ENCODE measurements around the gene IZUMO4. TPM values are rescaled to one million over a fixed set of nuclear protein-coding genes. Genes with fewer than 3 reads are reported as not detected.

Gene IZUMO4
- total RNA-seq, 1 donor from 2014 or later: 5.8 TPM

- Mint-ChIP-seq H3K27ac (ENCODE audit: unreplicated experiment) (no peak overlapping the region), H3K27me3 (ENCODE audit: low read depth, unreplicated experiment) (no peaks in the 10 kb centered on the region), H3K36me3 (ENCODE audit: low read depth, unreplicated experiment) (peaks cover 22% of the 10 kb centered on the region), H3K9me3 (ENCODE audit: unreplicated experiment) (no peaks in the 10 kb centered on the region), H3K4me1 (ENCODE audit: low read depth, unreplicated experiment) (no peaks in the 10 kb centered on the region), H3K4me3 (ENCODE audit: unreplicated experiment) (no peak overlapping the region)
- Histone ChIP-seq H3K4me3 (ENCODE audit: insufficient read depth, low read depth, low read length) (no peak overlapping the region), H2AFZ (ENCODE audit: low read depth, low read length) (no peak overlapping the region), H3K4me2 (ENCODE audit: low read length) (no peak overlapping the region), H3K9me3 (ENCODE audit: insufficient read depth, low read depth, low read length) (no peaks in the 10 kb centered on the region), H3K4me1 (ENCODE audit: insufficient read depth, low read length) (no peaks in the 10 kb centered on the region), H3K36me3 (ENCODE audit: insufficient read depth, low read length) (peaks cover 10% of the 10 kb centered on the region), H4K20me1 (ENCODE audit: insufficient read depth, low read length) (peaks cover 1% of the 10 kb centered on the region), H3K27ac (ENCODE audit: low read depth, low read length) (no peak overlapping the region), H3K27me3 (ENCODE audit: insufficient read depth, low read length) (no peaks in the 10 kb centered on the region), H3K79me2 (ENCODE audit: insufficient read depth, low read length) (peaks cover 2% of the 10 kb centered on the region), H3K9ac (ENCODE audit: low read length) (no peak overlapping the region)
- no peak for FAIRE-seq
- DNase-seq (ENCODE audit: low read depth): no peak
- TF ChIP-seq CTCF (IDR thresholded peaks at IDR 0.05; ENCODE audit: insufficient read depth, low read depth, low read length) (no peak), EZH2 (IDR thresholded peaks at IDR 0.05; ENCODE audit: insufficient read depth, low read length) (no peak)
Measured at GRCh38 chr19:2072757-2073551, 23.8 kb upstream of the IZUMO4 start.

- Histone ChIP-seq H3K36me3 (ENCODE audit: insufficient read depth, low read length) (peaks cover 17% of the 10 kb centered on the region), H3K27ac (ENCODE audit: low read depth, low read length) (no peak overlapping the region), H3K4me2 (ENCODE audit: low read length) (no peak overlapping the region), H3K9me3 (ENCODE audit: insufficient read depth, low read depth, low read length) (no peaks in the 10 kb centered on the region), H3K4me1 (ENCODE audit: insufficient read depth, low read length) (no peaks in the 10 kb centered on the region), H3K79me2 (ENCODE audit: insufficient read depth, low read length) (peaks cover 14% of the 10 kb centered on the region), H3K9ac (ENCODE audit: low read length) (no peak overlapping the region), H2AFZ (ENCODE audit: low read depth, low read length) (no peak overlapping the region), H4K20me1 (ENCODE audit: insufficient read depth, low read length) (peaks cover 29% of the 10 kb centered on the region), H3K4me3 (ENCODE audit: insufficient read depth, low read depth, low read length) (no peak overlapping the region), H3K27me3 (ENCODE audit: insufficient read depth, low read length) (no peaks in the 10 kb centered on the region)
- FAIRE-seq (no peak), DNase-seq (ENCODE audit: low read depth) (no peak)
- H3K36me3 Mint-ChIP-seq (ENCODE audit: low read depth, unreplicated experiment): peaks cover 28% of the 10 kb centered on the region
- H3K27ac Mint-ChIP-seq (ENCODE audit: unreplicated experiment): no peak overlapping the region
- H3K27me3 Mint-ChIP-seq (ENCODE audit: low read depth, unreplicated experiment): no peaks in the 10 kb centered on the region
- no peaks in the 10 kb centered on the region for H3K4me1 Mint-ChIP-seq (ENCODE audit: low read depth, unreplicated experiment)
- no peak overlapping the region for H3K4me3 Mint-ChIP-seq (ENCODE audit: unreplicated experiment)
- H3K9me3 Mint-ChIP-seq (ENCODE audit: unreplicated experiment): no peaks in the 10 kb centered on the region
- TF ChIP-seq EZH2 (IDR thresholded peaks at IDR 0.05; ENCODE audit: insufficient read depth, low read length) (no peak), CTCF (IDR thresholded peaks at IDR 0.05; ENCODE audit: insufficient read depth, low read depth, low read length) (no peak)
Measured at GRCh38 chr19:2076526-2076944, 20.2 kb upstream of the IZUMO4 start.

- Mint-ChIP-seq H3K9me3 (ENCODE audit: unreplicated experiment) (no peaks in the 10 kb centered on the region), H3K27me3 (ENCODE audit: low read depth, unreplicated experiment) (no peaks in the 10 kb centered on the region), H3K4me1 (ENCODE audit: low read depth, unreplicated experiment) (no peaks in the 10 kb centered on the region), H3K36me3 (ENCODE audit: low read depth, unreplicated experiment) (peaks cover 23% of the 10 kb centered on the region), H3K27ac (ENCODE audit: unreplicated experiment) (no peak overlapping the region), H3K4me3 (ENCODE audit: unreplicated experiment) (no peak overlapping the region)
- H3K36me3 ChIP-seq (ENCODE audit: insufficient read depth, low read length): peaks cover 14% of the 10 kb centered on the region
- H3K9me3 ChIP-seq (ENCODE audit: insufficient read depth, low read depth, low read length): no peaks in the 10 kb centered on the region
- H3K79me2 ChIP-seq (ENCODE audit: insufficient read depth, low read length): peaks cover 21% of the 10 kb centered on the region
- H4K20me1 ChIP-seq (ENCODE audit: insufficient read depth, low read length): peaks cover 37% of the 10 kb centered on the region
- no peak overlapping the region for H2AFZ ChIP-seq (ENCODE audit: low read depth, low read length)
- no peaks in the 10 kb centered on the region for H3K27me3 ChIP-seq (ENCODE audit: insufficient read depth, low read length)
- DNase-seq (ENCODE audit: low read depth) (no peak), FAIRE-seq (no peak)
- H3K9ac ChIP-seq (ENCODE audit: low read length): no peak overlapping the region
- H3K4me1 ChIP-seq (ENCODE audit: insufficient read depth, low read length): no peaks in the 10 kb centered on the region
- TF ChIP-seq EZH2 (IDR thresholded peaks at IDR 0.05; ENCODE audit: insufficient read depth, low read length): no peak
- TF ChIP-seq CTCF (IDR thresholded peaks at IDR 0.05; ENCODE audit: insufficient read depth, low read depth, low read length): no peak
- no peak overlapping the region for H3K4me3 ChIP-seq (ENCODE audit: insufficient read depth, low read depth, low read length)
- no peak overlapping the region for H3K4me2 ChIP-seq (ENCODE audit: low read length)
- no peak overlapping the region for H3K27ac ChIP-seq (ENCODE audit: low read depth, low read length)
Measured at GRCh38 chr19:2077398-2077797, 19.3 kb upstream of the IZUMO4 start.

All from astrocyte (in vitro differentiated cells and primary cell).